ENCODE measurements around the gene RITA1.
A peak's percentile ranks its signal among the peaks of the same experiment; 100 is the strongest.

Gene RITA1

GRCh38 chr12:113222730-113223531 lies 37.4 kb downstream of the RITA1 start:
- no peak for TF ChIP-seq JUND (IDR thresholded peaks at IDR 0.05; ENCODE audit: low read depth)
- peak; percentile 67 to 87 for DNase-seq (ENCODE audit: low read depth in 1 of 2, low spot score in 1 of 2)
- in situ Hi-C loops (cut with HindIII; ENCODE audit: low pct_unique_long_range_greater_than_20kb, low sequenced_read_pairs), result no loop called here

- no peak for DNase-seq (ENCODE audit: low read depth in 1 of 2, low spot score in 1 of 2)
- TF ChIP-seq JUND (IDR thresholded peaks at IDR 0.05; ENCODE audit: low read depth), result no peak
- in situ Hi-C loops (cut with HindIII; ENCODE audit: low pct_unique_long_range_greater_than_20kb, low sequenced_read_pairs), result no loop called here
Measured at GRCh38 chr12:113224955-113225354, 39.4 kb downstream of the RITA1 start.

- no peak for TF ChIP-seq JUND (IDR thresholded peaks at IDR 0.05; ENCODE audit: low read depth)
- no peak for DNase-seq (ENCODE audit: low read depth in 1 of 2, low spot score in 1 of 2)
- in situ Hi-C loops (cut with HindIII; ENCODE audit: low pct_unique_long_range_greater_than_20kb, low sequenced_read_pairs), result no loop called here
Measured at GRCh38 chr12:113226696-113227568, 41.4 kb downstream of the RITA1 start.

- DNase-seq (ENCODE audit: low read depth in 1 of 2, low spot score in 1 of 2), result no peak
- in situ Hi-C loops (cut with HindIII; ENCODE audit: low pct_unique_long_range_greater_than_20kb, low sequenced_read_pairs), result no loop called here
- no peak for TF ChIP-seq JUND (IDR thresholded peaks at IDR 0.05; ENCODE audit: low read depth)
Measured at GRCh38 chr12:113227686-113228391, 42.3 kb downstream of the RITA1 start.

GRCh38 chr12:113228394-113229028 lies 43.0 kb downstream of the RITA1 start:
- in situ Hi-C loops (cut with HindIII; ENCODE audit: low pct_unique_long_range_greater_than_20kb, low sequenced_read_pairs), result no loop called here
- peak in 1 of 2 experiments; percentile 36 for DNase-seq (ENCODE audit: low read depth in 1 of 2, low spot score in 1 of 2)
- TF ChIP-seq JUND (IDR thresholded peaks at IDR 0.05; ENCODE audit: low read depth), result no peak

GRCh38 chr12:113230315-113231234 lies 45.1 kb downstream of the RITA1 start:
- DNase-seq (ENCODE audit: low read depth in 1 of 2, low spot score in 1 of 2), result no peak
- TF ChIP-seq JUND (IDR thresholded peaks at IDR 0.05; ENCODE audit: low read depth), result no peak
- in situ Hi-C loops (cut with HindIII; ENCODE audit: low pct_unique_long_range_greater_than_20kb, low sequenced_read_pairs), result no loop called here

- TF ChIP-seq JUND (IDR thresholded peaks at IDR 0.05; ENCODE audit: low read depth), result no peak
- in situ Hi-C loops (cut with HindIII; ENCODE audit: low pct_unique_long_range_greater_than_20kb, low sequenced_read_pairs), result no loop called here
- DNase-seq (ENCODE audit: low read depth in 1 of 2, low spot score in 1 of 2), result no peak
Measured at GRCh38 chr12:113231235-113232088, 45.9 kb downstream of the RITA1 start.

- no peak for TF ChIP-seq JUND (IDR thresholded peaks at IDR 0.05; ENCODE audit: low read depth)
- no peak for DNase-seq (ENCODE audit: low read depth in 1 of 2, low spot score in 1 of 2)
- in situ Hi-C loops (cut with HindIII; ENCODE audit: low pct_unique_long_range_greater_than_20kb, low sequenced_read_pairs), result no loop called here
Measured at GRCh38 chr12:113232089-113232839, 46.7 kb downstream of the RITA1 start.

GRCh38 chr12:113232840-113233585 lies 47.5 kb downstream of the RITA1 start:
- TF ChIP-seq JUND (IDR thresholded peaks at IDR 0.05; ENCODE audit: low read depth), result no peak
- no peak for DNase-seq (ENCODE audit: low read depth in 1 of 2, low spot score in 1 of 2)
- in situ Hi-C loops (cut with HindIII; ENCODE audit: low pct_unique_long_range_greater_than_20kb, low sequenced_read_pairs), result no loop called here

All from T47D (cell line).